GM18519 (cell line): ENCODE measurements around the gene PDS5A.
"Not testable (repeated sequence)": the region's sequence is repeated elsewhere in the genome, so short reads cannot be mapped to it uniquely, and the experiment has no call there.

Experiments
- ATAC-seq: cut with Tn5 transposase; IDR thresholded peaks from one replicate; pipeline ENCODE4 v1.9.1; 2021; ENCODE audit warnings: mild to moderate bottlenecking, moderate library complexity; ENCODE audit not compliant: unreplicated experiment, low FRiP score

Gene PDS5A

DNA sequence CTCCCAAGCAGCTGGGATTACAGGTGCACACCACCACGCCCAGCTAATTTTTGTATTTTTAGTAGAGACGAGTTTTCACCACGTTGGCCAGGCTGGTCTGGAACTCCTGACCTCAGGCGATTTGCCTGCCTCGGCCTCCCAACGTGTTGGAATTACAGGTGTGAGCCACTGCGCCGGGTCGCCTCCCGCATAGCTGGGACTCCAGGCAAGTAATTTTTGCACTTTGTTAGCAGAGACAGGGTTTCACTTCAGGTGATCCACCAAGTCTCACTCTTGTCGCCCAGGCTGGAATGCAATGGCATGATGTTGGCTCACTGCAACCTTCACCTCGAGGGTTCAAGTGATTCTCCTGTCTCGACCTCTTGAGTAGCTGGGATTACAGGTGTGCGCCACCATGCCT is 137.2 kb downstream of the PDS5A start:
- ATAC-seq: not testable (repeated sequence)

DNA sequence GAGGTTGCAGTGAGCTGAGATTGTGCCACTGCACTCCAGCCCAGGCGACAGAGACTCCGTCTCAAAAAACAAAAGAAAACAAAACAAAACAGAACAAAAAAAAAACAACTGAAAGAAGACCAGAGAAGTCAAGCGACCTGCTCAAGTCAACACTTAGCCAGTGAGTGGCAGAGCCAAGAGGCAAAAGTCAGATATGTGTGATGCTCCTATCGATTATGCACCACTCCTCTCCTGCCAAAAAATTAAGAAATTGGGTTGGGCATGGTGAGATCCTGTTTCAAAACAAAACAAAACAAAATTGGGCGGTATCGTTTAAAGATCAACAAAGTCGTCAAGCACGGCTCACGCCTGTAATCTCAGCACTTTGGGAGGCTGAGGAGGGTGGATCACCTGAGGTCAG is 137.7 kb downstream of the PDS5A start:
- ATAC-seq: no peak

DNA sequence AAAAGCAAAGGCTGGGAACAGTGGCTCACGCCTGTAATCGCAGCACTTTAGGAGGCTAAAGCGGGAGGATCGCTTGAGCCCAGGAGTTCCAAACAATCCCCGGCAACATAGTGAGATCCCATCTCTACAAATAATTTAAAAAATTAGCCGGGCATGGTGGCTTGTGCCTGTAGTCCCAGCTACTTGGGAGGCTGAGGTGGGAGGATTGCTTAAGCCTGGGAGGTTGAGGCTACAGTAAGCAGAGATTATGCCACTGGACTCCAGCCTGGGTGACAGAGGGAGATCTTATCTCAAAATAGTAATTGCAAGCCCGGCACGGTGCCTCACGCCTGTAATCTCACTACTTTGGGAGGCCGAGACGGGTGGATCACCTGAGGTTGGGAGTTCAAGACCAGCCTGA is 139.3 kb downstream of the PDS5A start:
- ATAC-seq: not testable (repeated sequence)

DNA sequence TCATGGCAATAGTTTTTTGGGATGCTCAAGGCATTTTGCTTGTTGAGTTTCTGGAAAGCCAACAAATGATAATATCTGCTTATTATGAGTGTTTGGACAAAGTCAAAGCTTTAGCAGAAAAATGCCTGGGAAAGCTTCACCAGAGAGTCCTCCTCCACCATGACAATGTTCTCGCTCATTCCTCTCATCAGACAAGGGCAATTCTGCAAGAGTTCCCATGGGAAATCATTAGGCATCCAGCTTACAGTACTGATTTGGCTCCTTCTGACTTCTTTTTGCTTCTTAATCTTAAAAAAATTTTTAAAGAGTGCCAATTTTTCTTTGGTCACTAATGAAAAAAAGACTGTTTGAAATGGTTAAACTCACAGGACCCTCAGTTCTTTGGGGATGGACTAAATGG is 143.4 kb downstream of the PDS5A start:
- ATAC-seq: no peak

DNA sequence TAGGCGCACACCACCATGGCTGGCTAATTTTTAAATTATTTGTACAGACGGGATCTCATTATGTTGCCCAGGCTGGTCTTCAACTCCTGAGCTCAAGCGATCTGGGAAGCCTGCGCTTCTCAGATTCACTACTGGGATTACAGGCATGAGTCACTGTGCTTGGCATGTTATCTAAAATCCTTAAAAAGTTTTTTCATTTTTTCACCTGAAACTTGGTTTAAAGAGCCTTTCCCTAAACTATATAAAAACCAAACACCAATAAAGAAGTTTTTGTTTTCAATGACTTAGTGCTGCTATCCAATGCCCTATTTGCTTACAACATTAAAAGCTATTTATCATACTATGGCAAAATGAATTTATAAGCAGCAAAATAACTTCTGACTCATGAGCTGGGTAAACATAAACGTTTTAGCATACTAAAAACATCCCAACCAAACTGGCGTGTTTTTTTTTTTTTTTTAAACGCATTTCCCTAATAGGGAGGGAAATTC is 151.9 kb downstream of the PDS5A start:
- ATAC-seq: no peak

DNA sequence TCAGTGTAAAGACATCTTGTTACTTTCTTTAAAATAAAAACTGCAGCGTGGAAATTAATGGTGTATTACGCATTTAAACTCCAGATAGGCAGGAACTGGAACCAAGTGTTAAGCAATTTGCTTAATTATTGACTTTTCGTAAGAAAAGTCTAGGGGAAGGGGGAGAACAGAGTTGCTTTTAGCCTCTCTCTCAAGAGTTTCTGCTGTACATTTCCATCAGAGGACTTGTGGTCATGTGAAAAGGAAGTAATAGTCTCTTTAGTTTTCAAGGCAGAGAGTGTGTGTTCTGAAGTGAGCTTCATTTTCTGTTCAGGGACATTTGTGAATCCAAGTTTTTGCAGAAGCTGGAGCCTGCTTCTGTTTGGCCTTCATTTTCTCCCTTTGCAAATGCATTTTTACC is 152.6 kb downstream of the PDS5A start:
- no peak for ATAC-seq

DNA sequence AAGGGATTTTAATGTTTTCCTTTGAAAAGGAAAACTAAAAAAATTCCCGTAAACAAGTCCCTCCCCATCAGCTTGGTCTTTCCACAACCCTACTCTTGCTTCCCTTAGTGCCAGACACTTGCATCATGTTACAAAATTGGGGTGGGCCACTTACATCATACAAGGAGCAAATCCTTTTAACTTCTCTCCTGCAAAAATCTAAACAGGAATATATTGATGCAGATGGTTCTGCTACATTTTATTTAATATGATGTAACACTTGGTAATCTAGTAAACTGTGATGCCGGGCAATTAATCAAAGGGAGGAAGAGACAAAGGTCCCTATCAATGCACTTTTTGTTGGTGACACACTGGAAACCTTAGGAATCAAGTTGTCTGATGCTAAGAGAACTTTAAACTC is 154.5 kb downstream of the PDS5A start:
- ATAC-seq: no peak

DNA sequence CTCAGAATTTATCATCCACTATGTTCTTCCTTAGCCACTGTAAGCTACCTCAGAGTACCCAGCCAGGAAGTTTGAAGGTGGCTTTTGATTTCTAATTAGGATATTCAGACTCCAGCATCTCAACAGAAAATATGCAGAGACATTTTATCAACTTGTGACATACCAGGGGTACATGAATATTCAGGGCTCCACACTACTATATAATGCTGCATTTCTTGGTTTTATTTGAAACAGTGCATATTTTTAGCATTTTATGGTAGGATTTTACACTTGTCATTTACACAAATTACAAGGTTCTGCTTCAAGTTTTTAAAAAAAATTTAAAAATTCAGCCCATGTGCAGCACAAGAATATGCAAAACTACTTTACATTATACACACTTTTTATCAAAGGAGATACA is 155.0 kb downstream of the PDS5A start:
- no peak for ATAC-seq

DNA sequence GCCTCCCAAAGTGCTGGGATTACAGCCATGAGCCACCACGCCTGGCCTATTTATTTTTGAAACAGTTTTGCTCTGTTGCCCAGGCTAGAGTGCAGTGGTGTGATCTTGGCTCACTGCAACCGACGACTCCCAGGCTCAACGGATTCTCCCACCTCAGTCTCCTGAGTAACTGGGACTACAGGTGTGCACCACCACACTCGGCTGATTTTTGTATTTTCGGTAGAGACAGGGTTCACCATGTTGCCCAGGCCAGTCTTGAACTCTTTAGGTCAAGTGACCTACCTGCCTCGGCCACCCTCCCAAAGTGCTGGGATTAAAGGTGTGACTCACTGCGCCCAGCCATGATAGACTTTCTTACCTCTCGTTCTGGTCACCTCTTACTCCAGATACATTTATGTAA is 155.8 kb downstream of the PDS5A start:
- ATAC-seq: no peak

DNA sequence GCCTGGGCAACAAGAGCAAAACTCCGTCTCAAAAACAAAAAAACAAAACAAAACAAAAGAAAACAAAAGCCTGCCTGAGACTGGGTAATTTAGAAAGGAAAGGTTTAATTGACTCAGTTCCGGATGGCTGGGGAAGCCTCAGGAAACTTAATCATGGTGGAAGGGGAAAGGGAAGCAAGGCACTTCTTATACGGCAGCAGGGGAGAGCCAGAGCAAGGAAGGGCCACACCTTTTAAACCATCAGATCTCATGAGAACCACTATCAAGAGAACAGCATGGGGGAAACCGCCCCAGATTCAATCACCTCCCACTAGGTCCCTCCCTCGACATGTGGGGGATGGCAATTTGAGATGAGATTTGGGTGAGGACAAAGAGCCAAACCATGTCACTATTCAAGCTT is 157.5 kb downstream of the PDS5A start:
- ATAC-seq: no peak

DNA sequence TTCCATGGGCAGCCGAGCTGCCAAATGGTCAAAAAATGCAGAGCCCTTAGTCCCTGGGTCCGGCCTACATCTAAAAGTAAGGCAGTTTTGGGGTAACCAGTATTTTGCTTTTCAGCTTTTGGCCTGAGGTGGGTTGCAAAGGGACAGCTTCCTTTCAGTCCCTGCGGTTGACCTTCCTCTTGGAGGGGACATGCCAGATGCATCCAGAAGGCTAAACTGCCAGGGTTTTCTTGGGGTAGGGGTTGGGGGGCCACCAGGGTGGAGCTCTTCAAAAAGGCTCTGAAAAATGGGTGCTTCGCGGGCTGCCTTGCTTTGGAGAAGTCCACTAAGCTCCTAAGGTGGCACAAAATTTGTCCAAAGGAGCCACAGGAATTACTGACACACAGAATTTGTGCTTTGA is 159.1 kb downstream of the PDS5A start:
- ATAC-seq: no peak

DNA sequence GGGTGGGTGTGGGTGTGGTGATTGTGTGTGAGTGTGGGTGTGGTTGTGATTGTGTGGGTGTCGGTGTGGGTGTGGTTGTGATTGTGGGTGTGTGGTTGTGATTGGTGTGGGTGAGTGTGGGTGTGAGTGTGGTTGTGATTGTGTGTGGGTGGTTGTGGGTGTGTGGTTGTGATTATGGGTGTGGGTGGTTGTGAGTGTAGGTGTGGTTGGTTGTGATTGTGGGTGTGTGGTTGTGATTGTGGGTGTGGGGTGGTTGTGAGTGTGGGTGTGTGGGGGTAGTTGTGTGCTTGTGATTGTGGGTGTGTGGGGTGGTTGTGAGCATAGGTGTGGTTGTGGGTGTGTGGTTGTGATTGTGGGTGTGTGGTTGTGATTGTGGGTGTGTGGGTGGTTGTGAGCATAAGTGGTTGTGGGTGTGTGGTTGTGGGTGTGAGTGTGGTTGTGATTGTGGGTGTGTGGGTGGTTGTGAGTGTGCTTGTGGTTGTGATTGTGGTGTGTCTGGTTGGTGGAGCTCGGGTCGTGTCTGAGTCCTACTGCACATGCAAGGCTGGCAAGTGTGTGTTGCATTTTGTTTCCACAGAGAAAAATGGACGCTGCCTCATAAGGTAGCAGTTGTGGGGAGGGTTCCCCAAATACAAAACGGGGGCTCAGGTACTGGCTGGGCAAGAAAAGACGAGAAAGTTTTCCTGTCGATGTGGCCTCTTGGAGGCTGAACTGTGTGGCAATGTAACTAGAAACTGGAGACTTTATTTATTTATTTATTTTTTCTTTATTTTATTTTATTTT is 163.1 kb downstream of the PDS5A start:
- no peak for ATAC-seq

DNA sequence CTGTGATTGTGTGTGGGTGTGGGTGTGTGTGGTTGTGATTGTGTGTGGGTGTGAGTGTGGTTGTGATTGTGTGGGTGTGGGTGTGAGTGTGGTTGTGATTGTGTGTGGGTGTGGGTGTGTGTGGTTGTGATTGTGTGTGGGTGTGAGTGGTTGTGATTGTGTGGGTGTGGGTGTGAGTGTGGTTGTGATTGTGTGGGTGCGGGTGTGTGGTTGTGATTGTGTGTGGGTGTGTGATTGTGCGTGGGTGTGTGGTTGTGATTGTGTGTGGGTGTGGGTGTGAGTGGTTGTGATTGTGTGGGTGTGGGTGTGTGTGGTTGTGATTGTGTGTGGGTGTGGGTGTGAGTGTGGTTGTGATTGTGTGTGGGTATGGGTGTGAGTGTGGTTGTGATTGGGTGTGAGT is 163.9 kb downstream of the PDS5A start:
- not testable (repeated sequence) for ATAC-seq

DNA sequence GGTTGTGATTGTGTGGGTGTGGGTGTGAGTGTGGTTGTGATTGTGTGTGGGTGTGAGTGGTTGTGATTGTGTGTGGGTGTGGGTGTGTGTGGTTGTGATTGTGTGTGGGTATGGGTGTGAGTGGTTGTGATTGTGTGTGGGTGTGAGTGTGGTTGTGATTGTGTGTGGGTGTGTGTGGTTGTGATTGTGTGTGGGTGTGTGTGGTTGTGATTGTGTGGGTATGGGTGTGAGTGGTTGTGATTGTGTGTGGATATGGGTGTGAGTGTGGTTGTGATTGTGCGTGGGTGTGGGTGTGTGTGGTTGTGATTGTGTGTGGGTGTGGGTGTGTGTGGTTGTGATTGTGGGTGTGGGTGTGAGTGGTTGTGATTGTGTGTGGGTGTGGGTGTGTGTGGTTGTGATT is 164.7 kb downstream of the PDS5A start:
- not testable (repeated sequence) for ATAC-seq

DNA sequence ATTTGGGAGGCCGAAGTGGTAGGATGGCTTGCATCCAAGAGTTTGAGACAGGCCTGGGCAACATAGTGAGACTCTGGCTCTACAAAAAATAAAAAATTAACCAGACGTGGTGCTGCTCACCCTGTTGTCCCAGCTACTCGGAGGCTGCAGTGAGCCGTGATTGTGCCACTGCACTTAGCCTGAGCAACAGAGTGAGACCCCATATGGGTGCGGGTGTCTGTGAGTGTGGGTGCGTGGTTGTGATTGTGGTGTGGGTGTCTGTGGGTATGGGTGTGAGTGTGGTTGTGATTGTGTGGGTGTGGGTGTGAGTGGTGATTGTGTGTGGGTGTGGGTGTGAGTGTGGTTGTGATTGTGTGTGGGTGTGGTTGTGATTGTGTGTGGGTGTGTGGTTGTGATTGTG is 165.2 kb downstream of the PDS5A start:
- no peak for ATAC-seq

DNA sequence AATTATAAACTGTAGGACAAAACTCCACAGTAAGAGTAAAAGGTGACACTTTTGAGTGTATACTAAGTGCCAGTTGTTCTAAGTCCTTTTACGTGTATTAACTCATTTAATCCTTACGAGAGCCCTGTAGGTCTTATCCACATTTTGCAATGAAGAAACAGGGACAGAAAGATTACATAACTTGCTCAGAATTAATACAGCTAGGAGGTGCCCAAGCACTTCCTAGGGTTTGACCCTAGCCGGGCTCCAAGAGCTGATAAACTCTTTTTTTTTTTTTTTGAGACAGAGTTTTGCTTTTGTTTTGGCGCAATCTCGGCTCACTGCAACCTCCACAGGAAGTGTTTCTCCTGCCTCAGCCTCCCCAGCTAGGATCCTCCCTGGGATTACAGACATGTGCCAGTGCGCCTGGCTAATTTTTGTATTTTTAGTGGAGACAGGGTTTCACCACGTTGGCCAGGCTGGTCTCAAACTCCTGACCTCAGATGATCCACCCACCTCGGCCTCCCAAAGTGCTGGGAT is 169.4 kb downstream of the PDS5A start:
- ATAC-seq: no peak

DNA sequence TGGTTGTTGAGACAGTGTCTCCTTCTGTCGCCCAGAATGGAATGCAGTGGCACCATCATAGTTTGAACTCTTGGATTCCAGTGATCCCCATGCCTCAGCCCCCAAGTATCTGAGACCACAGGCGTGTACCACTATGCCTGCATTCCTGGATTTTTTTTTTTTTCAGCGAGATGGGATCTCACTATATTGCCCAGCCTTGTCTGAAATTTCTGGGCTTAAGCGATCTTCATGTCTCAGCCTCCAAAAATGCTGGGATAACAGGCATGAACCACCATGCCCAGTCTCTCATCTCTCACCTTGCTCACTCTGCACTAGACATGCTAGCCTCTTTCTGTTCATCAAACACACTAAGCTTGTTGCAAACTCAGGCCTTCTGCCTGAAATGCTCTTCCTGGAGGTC is 175.7 kb downstream of the PDS5A start:
- no peak for ATAC-seq

DNA sequence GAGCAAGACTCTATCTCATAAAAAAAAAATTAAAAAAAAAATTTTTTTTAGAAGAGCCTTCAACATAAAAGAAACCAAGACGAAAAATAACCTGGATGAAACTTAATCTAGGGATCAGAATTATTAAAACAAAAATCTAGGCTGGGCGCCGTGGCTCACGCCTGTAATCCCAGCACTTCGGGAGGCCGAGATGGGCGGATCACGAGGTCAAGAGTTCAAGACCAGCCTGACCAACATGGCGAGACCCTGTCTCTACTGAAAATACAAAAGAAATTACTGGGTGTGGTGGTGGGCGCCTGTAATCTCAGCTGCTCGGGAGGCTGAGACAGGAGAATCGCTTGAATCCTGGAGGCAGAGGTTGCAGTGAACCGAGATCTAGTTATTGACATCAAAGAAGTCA is 184.7 kb downstream of the PDS5A start:
- not testable (repeated sequence) for ATAC-seq

DNA sequence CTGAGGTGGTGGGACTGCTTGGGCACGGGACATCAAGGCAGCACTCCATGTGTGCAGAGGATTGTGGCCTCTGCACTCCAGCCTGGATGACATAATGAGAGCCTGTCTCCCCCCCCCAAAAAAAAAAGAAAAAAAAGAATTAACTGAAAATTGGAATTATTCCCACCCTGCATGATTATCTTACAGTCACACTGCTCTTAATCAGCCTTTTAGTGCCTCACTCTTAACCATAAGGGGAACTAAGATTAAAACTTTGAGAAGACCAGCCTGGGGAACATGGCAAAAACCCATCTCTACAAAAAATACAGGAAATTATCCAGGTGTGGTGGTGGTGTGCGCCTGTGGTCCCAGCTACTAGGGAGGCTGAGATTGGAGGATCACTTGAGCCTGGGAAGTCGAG is 185.2 kb downstream of the PDS5A start:
- ATAC-seq: no peak

DNA sequence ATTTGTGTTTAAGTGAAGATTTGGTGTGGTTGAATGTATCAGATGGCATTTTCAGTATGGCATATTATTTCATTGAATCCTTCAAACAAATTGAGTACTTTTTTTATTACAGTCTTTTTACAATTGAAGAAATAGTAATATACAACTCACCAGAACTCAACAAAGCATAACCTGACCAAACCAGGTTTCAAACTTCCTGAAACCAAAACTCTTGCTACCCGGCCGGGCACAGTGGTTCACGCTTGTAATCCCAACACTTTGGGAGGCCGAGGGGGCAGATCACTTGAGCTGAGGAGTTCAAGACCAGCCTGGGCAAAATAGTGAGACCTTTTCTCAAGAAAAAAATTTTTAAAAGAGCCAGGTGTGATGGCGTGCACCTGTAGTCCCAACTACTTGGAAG is 185.6 kb downstream of the PDS5A start:
- no peak for ATAC-seq

DNA sequence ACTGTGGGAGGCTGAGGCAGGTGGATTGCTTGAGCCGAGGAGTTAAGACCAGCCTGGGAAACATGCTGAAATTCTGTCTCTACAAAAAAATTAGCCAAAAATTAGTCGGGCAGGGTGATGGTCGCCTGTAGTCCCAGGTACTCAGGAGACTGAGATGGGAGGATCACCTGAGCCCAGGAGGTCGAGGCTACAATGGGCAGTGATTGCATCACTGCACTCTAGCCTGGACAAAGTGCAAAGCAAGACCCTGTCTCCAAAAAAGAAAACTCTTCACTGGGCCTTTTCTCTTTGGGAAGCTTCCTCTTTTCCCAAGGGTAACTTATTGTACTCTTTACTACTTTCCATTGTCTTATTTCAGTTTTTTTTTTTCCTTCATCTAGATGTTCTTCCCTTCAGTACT is 190.9 kb downstream of the PDS5A start:
- no peak for ATAC-seq

DNA sequence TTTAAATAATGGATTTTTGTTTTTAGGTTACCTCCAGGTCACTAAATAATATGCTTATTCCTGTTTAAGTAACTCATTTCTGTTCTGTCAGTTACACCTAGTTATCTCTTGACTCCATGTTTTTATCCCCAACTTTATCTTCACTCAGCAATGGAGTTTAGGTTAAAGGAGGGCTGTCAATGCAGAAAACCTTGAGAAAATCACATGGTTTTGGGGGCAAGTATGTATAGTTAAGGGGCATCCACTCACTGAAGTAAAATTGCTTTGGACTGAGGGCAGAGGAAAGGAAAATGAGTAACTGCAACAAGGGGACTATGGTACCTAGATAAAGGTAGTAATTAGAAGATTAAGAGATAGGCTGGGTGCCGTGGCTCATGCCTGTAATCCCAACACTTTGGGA is 192.6 kb downstream of the PDS5A start:
- no peak for ATAC-seq
